Loucy (cell line): Measurements from ENCODE around the gene TECPR2.

Source experiments
- H2AFZ ChIP-seq: fragments of 200-600 bp; sonication (generic); 2 replicates; pipeline ENCODE4 v1.6.0; 2016; ENCODE audit warnings: antibody characterized with exemption, mild to moderate bottlenecking, low read length, moderate library complexity
- H3F3A ChIP-seq: fragments of 200-600 bp; 2 replicates; pipeline ENCODE4 v1.6.0; 2016; ENCODE audit warnings: antibody characterized with exemption, low read depth, mild to moderate bottlenecking
- H3K27me3 ChIP-seq: fragments of 200-600 bp; sonication (generic); 2 replicates; pipeline ENCODE4 v1.6.1; 2014; ENCODE audit warnings: low read length, mild to moderate bottlenecking; ENCODE audit not compliant: insufficient read depth, poor library complexity, severe bottlenecking
- H3K36me3 ChIP-seq: fragments of 200-600 bp; sonication (generic); 2 replicates; pipeline ENCODE4 v1.6.1; 2016; ENCODE audit warnings: low read length; ENCODE audit not compliant: insufficient read depth
- H3K4me1 ChIP-seq: fragments of 200-600 bp; sonication (generic); 2 replicates; pipeline ENCODE4 v1.5.1; 2014; ENCODE audit warnings: low read length, mild to moderate bottlenecking; ENCODE audit not compliant: insufficient read depth, poor library complexity, severe bottlenecking
- H3K4me2 ChIP-seq: fragments of 200-600 bp; sonication (generic); 2 replicates; pipeline ENCODE4 v1.6.0; 2014; ENCODE audit warnings: antibody characterized with exemption, low read length, low read depth, mild to moderate bottlenecking; ENCODE audit not compliant: poor library complexity, severe bottlenecking
- H3K4me3 ChIP-seq: fragments of 200-600 bp; sonication (generic); 2 replicates; pipeline ENCODE4 v1.5.1; 2014; ENCODE audit warnings: low read length, mild to moderate bottlenecking, mixed read lengths; ENCODE audit not compliant: poor library complexity, severe bottlenecking
- H3K79me2 ChIP-seq: fragments of 200-600 bp; sonication (generic); 2 replicates; pipeline ENCODE4 v1.6.1; 2014; ENCODE audit warnings: low read length; ENCODE audit not compliant: insufficient read depth
- H3K9ac ChIP-seq: fragments of 200-600 bp; sonication (generic); 2 replicates; pipeline ENCODE4 v1.6.0; 2014; ENCODE audit warnings: mild to moderate bottlenecking, low read depth, low read length, moderate library complexity; ENCODE audit not compliant: poor library complexity, severe bottlenecking
- H3K9me2 ChIP-seq: fragments of 200-600 bp; sonication (generic); replicated peaks from 2 replicates; pipeline ENCODE4 v1.6.1; 2016; ENCODE audit warnings: low read depth, low read length, mixed read lengths
- H3K9me3 ChIP-seq: fragments of 200-600 bp; sonication (generic); 2 replicates; pipeline ENCODE4 v1.6.1; 2014; ENCODE audit warnings: mild to moderate bottlenecking, antibody characterized with exemption, low read length, low read depth; ENCODE audit not compliant: insufficient read depth
- H4K20me1 ChIP-seq: fragments of 200-600 bp; sonication (generic); 2 replicates; pipeline ENCODE4 v1.6.0; 2014; ENCODE audit warnings: antibody characterized with exemption, low read length, mild to moderate bottlenecking; ENCODE audit not compliant: insufficient read depth, poor library complexity, severe bottlenecking
- CTCF ChIP-seq: fragments of 200-600 bp; sonication (generic); conservative IDR thresholded peaks from 2 replicates; pipeline ENCODE4 v1.5.1; 2014; ENCODE audit warnings: mild to moderate bottlenecking, antibody characterized with exemption, low read length
- EZH2phosphoT487 ChIP-seq: fragments of 200-600 bp; IDR thresholded peaks from 2 replicates; pipeline ENCODE4 v1.6.1; 2018; ENCODE audit warnings: antibody characterized with exemption, mild to moderate bottlenecking, moderate library complexity, borderline replicate concordance

Gene TECPR2

GRCh38 chr14:102320671-102321455 is 41.9 kb upstream of the TECPR2 start:
- Histone ChIP-seq H4K20me1 (no peaks in the 10 kb centered on the region), H3K4me3 (peak overlapping the region; percentile 98), H3K27me3 (no peaks in the 10 kb centered on the region), H3K9me3 (no peaks in the 10 kb centered on the region), H3K9ac (peak overlapping the region; percentile 90), H3F3A (no peaks in the 10 kb centered on the region), H3K9me2 (no peaks in the 10 kb centered on the region), H3K36me3 (no peaks in the 10 kb centered on the region), H3K4me1 (peaks cover 26% of the 10 kb centered on the region), H3K79me2 (peaks cover 17% of the 10 kb centered on the region), H2AFZ (no peak overlapping the region), H3K4me2 (peak overlapping the region; percentile 98)
- TF ChIP-seq CTCF (no peak), EZH2phosphoT487 (no peak)

DNA sequence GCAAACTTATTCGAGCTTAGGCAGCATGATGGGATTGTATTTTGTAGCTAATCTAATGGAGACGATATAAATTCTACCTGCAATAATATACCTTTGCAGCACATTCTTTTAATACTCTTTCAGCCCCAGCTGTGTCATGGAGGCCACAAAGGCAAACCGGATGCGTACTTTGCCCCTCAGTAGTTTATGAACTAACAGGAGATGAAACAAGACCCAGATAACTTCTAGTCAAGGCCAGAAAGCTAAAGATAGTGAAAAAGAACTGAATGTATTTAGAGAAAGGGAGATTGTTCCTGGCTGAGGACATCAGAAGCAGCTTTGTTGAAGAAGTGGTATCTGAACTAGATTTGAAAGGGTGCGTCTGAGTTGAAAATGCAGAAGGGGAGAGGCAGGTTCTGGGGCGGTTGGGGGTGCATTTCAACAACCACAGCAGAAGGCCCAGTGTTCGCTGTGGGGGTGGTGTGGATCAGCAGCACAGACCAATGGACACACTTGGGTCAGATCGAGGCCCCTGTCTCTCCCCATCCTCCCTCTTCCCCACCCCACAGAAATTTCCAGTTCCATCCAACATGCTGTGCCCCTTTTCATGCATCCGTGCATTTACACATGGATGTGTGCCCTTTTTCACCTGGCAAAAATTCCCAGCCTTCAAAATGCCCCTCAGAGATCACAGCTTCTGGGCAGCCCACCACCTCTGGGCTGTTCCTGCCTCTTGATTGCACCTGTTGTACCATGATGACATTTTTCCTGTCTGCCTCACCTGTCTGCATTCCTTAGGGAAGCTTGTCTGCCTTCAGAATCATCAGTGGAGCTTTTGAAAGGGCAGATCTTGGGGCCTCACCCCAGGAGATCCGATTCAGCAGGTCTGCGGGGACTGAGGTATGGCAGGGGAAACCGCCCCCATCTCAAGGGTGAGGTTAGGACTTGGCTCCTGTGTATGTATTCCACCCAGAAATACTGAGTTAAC is 41.0 kb upstream of the TECPR2 start:
- H3F3A ChIP-seq, result no peaks in the 10 kb centered on the region
- TF ChIP-seq CTCF (no peak), EZH2phosphoT487 (no peak)

GRCh38 chr14:102323102-102323501 is 39.6 kb upstream of the TECPR2 start:
- Histone ChIP-seq H3K4me1 (peaks cover 21% of the 10 kb centered on the region), H3K9me2 (no peaks in the 10 kb centered on the region), H3K9me3 (no peaks in the 10 kb centered on the region), H3K4me3 (no peak overlapping the region), H4K20me1 (no peaks in the 10 kb centered on the region), H3K27me3 (no peaks in the 10 kb centered on the region), H3F3A (no peaks in the 10 kb centered on the region), H3K79me2 (peaks cover 17% of the 10 kb centered on the region), H3K36me3 (no peaks in the 10 kb centered on the region), H3K9ac (no peak overlapping the region), H3K4me2 (peak overlapping the region; percentile 11), H2AFZ (no peak overlapping the region)
- TF ChIP-seq EZH2phosphoT487, result no peak
- TF ChIP-seq CTCF, result peak; percentile 93

More for the DNA sequence above, 41.0 kb upstream of the TECPR2 start:
- peak overlapping the region; percentile 90 for H3K9ac ChIP-seq
- no peaks in the 10 kb centered on the region for H3K9me3 ChIP-seq
- no peaks in the 10 kb centered on the region for H3K36me3 ChIP-seq
- no peaks in the 10 kb centered on the region for H3K27me3 ChIP-seq
- peaks cover 26% of the 10 kb centered on the region for H3K4me1 ChIP-seq
- H3K9me2 ChIP-seq, result no peaks in the 10 kb centered on the region
- no peak overlapping the region for H2AFZ ChIP-seq
- H3K4me3 ChIP-seq, result peak overlapping the region; percentile 98
- H3K4me2 ChIP-seq, result peak overlapping the region; percentile 98
- no peaks in the 10 kb centered on the region for H4K20me1 ChIP-seq
- H3K79me2 ChIP-seq, result peaks cover 17% of the 10 kb centered on the region
